Parathyroid adenoma (tissue), 2 donors: ENCODE measurements around the gene SLAMF1.

Experiments
- H2AFZ ChIP-seq: fragments of 300-600 bp; sonication (generic); one replicate; pipeline ENCODE4 v1.7.0; 2017; ENCODE audit warnings: antibody characterized with exemption, mild to moderate bottlenecking
- H3K27ac ChIP-seq: fragments of 300-600 bp; sonication (generic); one replicate; pipeline ENCODE4 v1.7.0; 2017
- H3K27me3 ChIP-seq: fragments of 300-600 bp; sonication (generic); one replicate; pipeline ENCODE4 v1.7.0; 2017; ENCODE audit warnings: low read length; ENCODE audit not compliant: control insufficient read depth, insufficient read depth
- H3K36me3 ChIP-seq: fragments of 300-600 bp; sonication (generic); one replicate; pipeline ENCODE4 v1.7.0; 2017; ENCODE audit warnings: low read length; ENCODE audit not compliant: control insufficient read depth, insufficient read depth
- H3K4me1 ChIP-seq: fragments of 300-600 bp; sonication (generic); one replicate; pipeline ENCODE4 v1.7.0; 2017; ENCODE audit warnings: control low read depth
- H3K4me2 ChIP-seq: fragments of 300-600 bp; sonication (generic); one replicate; pipeline ENCODE4 v1.7.0; 2017; ENCODE audit warnings: low read length
- H3K4me3 ChIP-seq: fragments of 300-600 bp; sonication (generic); one replicate; pipeline ENCODE4 v1.7.0; 2017; ENCODE audit warnings: low read depth, low read length
- H3K79me2 ChIP-seq: fragments of 300-600 bp; sonication (generic); one replicate; pipeline ENCODE4 v1.7.0; 2017; ENCODE audit warnings: control low read depth
- H3K9ac ChIP-seq: fragments of 300-600 bp; sonication (generic); one replicate; pipeline ENCODE4 v1.7.0; 2017; ENCODE audit warnings: mild to moderate bottlenecking
- H3K9me3 ChIP-seq: fragments of 300-600 bp; sonication (generic); one replicate; pipeline ENCODE4 v1.7.0; 2017; ENCODE audit warnings: low read length; ENCODE audit not compliant: control insufficient read depth
- CTCF ChIP-seq: fragments of 300-600 bp; sonication (generic); IDR thresholded peaks from one replicate; pipeline ENCODE4 v1.7.0; 2017; ENCODE audit warnings: antibody characterized with exemption, mild to moderate bottlenecking
- donor health status: primary hyperparathyroidism.

The SLAMF1 gene

GRCh38 chr1:160641323-160642280 lies 5.2 kb downstream of the SLAMF1 start:
- H3K9ac ChIP-seq: no peak overlapping the region
- no peak for TF ChIP-seq CTCF
- H3K79me2 ChIP-seq: no peaks in the 10 kb centered on the region
- H2AFZ ChIP-seq: no peak overlapping the region
- no peaks in the 10 kb centered on the region for H3K27me3 ChIP-seq
- no peak overlapping the region for H3K4me3 ChIP-seq
- no peaks in the 10 kb centered on the region for H3K36me3 ChIP-seq
- no peak overlapping the region for H3K4me2 ChIP-seq
- H3K4me1 ChIP-seq: no peaks in the 10 kb centered on the region
- H3K9me3 ChIP-seq: no peaks in the 10 kb centered on the region
- H3K27ac ChIP-seq: no peak overlapping the region

GRCh38 chr1:160640359-160641123 lies 6.3 kb downstream of the SLAMF1 start:
- H2AFZ ChIP-seq: no peak overlapping the region
- H3K27ac ChIP-seq: no peak overlapping the region
- no peak overlapping the region for H3K4me3 ChIP-seq

GRCh38 chr1:160639652-160640051 lies 7.2 kb downstream of the SLAMF1 start:
- Histone ChIP-seq H2AFZ (no peak overlapping the region), H3K36me3 (no peaks in the 10 kb centered on the region), H3K27me3 (no peaks in the 10 kb centered on the region), H3K27ac (no peak overlapping the region), H3K4me1 (no peaks in the 10 kb centered on the region), H3K9ac (no peak overlapping the region), H3K79me2 (no peaks in the 10 kb centered on the region), H3K4me3 (no peak overlapping the region), H3K4me2 (no peak overlapping the region), H3K9me3 (no peaks in the 10 kb centered on the region)
- TF ChIP-seq CTCF: no peak

More at GRCh38 chr1:160640359-160641123, 6.3 kb downstream of the SLAMF1 start:
- Histone ChIP-seq H3K9ac (no peak overlapping the region), H3K79me2 (no peaks in the 10 kb centered on the region), H3K4me1 (no peaks in the 10 kb centered on the region), H3K36me3 (no peaks in the 10 kb centered on the region), H3K9me3 (no peaks in the 10 kb centered on the region), H3K27me3 (no peaks in the 10 kb centered on the region), H3K4me2 (no peak overlapping the region)
- no peak for TF ChIP-seq CTCF

- Histone ChIP-seq H3K79me2 (no peaks in the 10 kb centered on the region), H3K9ac (no peak overlapping the region), H3K27ac (no peak overlapping the region), H3K9me3 (no peaks in the 10 kb centered on the region), H3K4me1 (no peaks in the 10 kb centered on the region), H2AFZ (no peak overlapping the region), H3K4me2 (no peak overlapping the region), H3K4me3 (no peak overlapping the region), H3K27me3 (no peaks in the 10 kb centered on the region), H3K36me3 (no peaks in the 10 kb centered on the region)
- TF ChIP-seq CTCF: no peak
Observed at GRCh38 chr1:160638926-160639325, 7.9 kb downstream of the SLAMF1 start.
